ENCODE results near the gene MED29.

Gene MED29
- 54.0 to 56.4 reads per million in 2 donors for total RNA-seq

- DNase-seq = peak; percentile 78
Observed at GRCh38 chr19:39390751-39391437, at the start of gene MED29, which contains the start of gene PAF1. Gene MED29 (plus strand): TSS chr19:39391378. CDS start chr19:39391423, 45 bp downstream. Gene PAF1 (minus strand): TSS chr19:39391106. CDS start chr19:39390864, 242 bp downstream.

- DNase-seq = peak; percentile 100
Observed at GRCh38 chr19:39341719-39342604, 49.2 kb upstream of the MED29 start, which contains the start of gene SAMD4B. Gene SAMD4B (plus strand): TSS chr19:39342421. CDS start chr19:39356894, 14,473 bp downstream.

- DNase-seq = no peak
Observed at GRCh38 chr19:39342647-39343305, 48.4 kb upstream of the MED29 start.

- DNase-seq = no peak
Observed at GRCh38 chr19:39345956-39346355, 45.2 kb upstream of the MED29 start.

GRCh38 chr19:39347332-39348164, 43.6 kb upstream of the MED29 start:
- DNase-seq = no peak

- DNase-seq = no peak
Observed at GRCh38 chr19:39349326-39349725, 41.9 kb upstream of the MED29 start.

- DNase-seq = no peak
Observed at GRCh38 chr19:39350156-39350555, 41.0 kb upstream of the MED29 start.

GRCh38 chr19:39351537-39352064, 39.6 kb upstream of the MED29 start:
- no peak for DNase-seq

- no peak for DNase-seq
Observed at GRCh38 chr19:39352381-39353255, 38.6 kb upstream of the MED29 start.

GRCh38 chr19:39355253-39355652, 35.9 kb upstream of the MED29 start:
- no peak for DNase-seq

- DNase-seq = no peak
Observed at GRCh38 chr19:39356073-39356472, 35.1 kb upstream of the MED29 start.

GRCh38 chr19:39356647-39357046, 34.5 kb upstream of the MED29 start:
- no peak for DNase-seq

- no peak for DNase-seq
Observed at GRCh38 chr19:39359026-39359425, 32.2 kb upstream of the MED29 start.

GRCh38 chr19:39360599-39360998, 30.6 kb upstream of the MED29 start:
- no peak for DNase-seq

GRCh38 chr19:39362682-39363657, 28.2 kb upstream of the MED29 start:
- no peak for DNase-seq

- DNase-seq = no peak
Observed at GRCh38 chr19:39363901-39364457, 27.2 kb upstream of the MED29 start.

- no peak for DNase-seq
Observed at GRCh38 chr19:39365531-39365930, 25.6 kb upstream of the MED29 start.

GRCh38 chr19:39369200-39369599, 22.0 kb upstream of the MED29 start:
- no peak for DNase-seq

GRCh38 chr19:39370735-39371134, 20.4 kb upstream of the MED29 start:
- no peak for DNase-seq
